Heart right ventricle (tissue), 16 donors: ENCODE results near the gene H6PD. TPM values are rescaled to one million over a fixed set of nuclear protein-coding genes. Genes with fewer than 3 reads are reported as not detected.

ENCODE experiments used
- ATAC-seq, 8 donors: fragments of 200-7000 bp; cut with Tn5 transposase; one replicate each; pipeline ENCODE4 v1.9.1; 2020; ENCODE audit warnings: mild to moderate bottlenecking in 8 of 8, moderate library complexity in 8 of 8, moderate number of reproducible peaks in 1 of 8
- DNase-seq, 2 donors: peaks; one replicate each; pipeline ENCODE4 v3.0.0-alpha.2; 2020
- H3K27ac ChIP-seq, 10 donors: fragments of 200-600 bp; sonication (generic) in 2 of 10; one replicate each; pipeline versions ENCODE4 v1.5.0 to v1.8.0; 2020 to 2022; ENCODE audit warnings: mild to moderate bottlenecking in 3 of 10
- H3K27me3 ChIP-seq, 7 donors: fragments of 200-600 bp; one replicate each; pipeline ENCODE4 v1.8.0; 2021 to 2022; ENCODE audit warnings: mild to moderate bottlenecking in 2 of 7
- H3K36me3 ChIP-seq, 9 donors: fragments of 200-600 bp; sonication (generic) in 1 of 9; one replicate each; pipeline versions ENCODE4 v1.5.0 to v1.8.0; 2020 to 2022; ENCODE audit warnings: mild to moderate bottlenecking in 2 of 9
- H3K4me1 ChIP-seq, 9 donors: fragments of 200-600 bp; sonication (generic) in 1 of 9; one replicate each; pipeline versions ENCODE4 v1.5.0 to v1.8.0; 2020 to 2022; ENCODE audit warnings: mild to moderate bottlenecking in 4 of 9
- H3K4me3 ChIP-seq, 10 donors: fragments of 200-600 bp; sonication (generic) in 2 of 10; one replicate each; pipeline versions ENCODE4 v1.5.0 to v1.8.0; 2020 to 2022; ENCODE audit warnings: mild to moderate bottlenecking in 7 of 10, moderate library complexity in 2 of 10
- H3K9me3 ChIP-seq, 11 donors: fragments of 200-600 bp in 10 of 11; sonication (generic) in 2 of 11; one replicate each; pipeline versions ENCODE4 v1.5.0 to v1.8.0; 2013 to 2022; ENCODE audit warnings: mild to moderate bottlenecking in 2 of 11, control low read depth in 1 of 11, moderate library complexity in 1 of 11
- WGBS, 2 donors: extraction: QIAGEN DNeasy Blood & Tissue Kit; methylation state at CpG; one replicate each; pipeline ENCODE4 v1.1.7; 2013; ENCODE audit warnings: inconsistent platforms in 1 of 2; 5-methylcytosine and 5-hydroxymethylcytosine counted together
- intact Hi-C, 10 donors: fragments of 100-400 bp; cut with DNase I; formaldehyde crosslinking; loops; one replicate each; pipeline versions ENCODE4 v1.11.1 to v1.14.2; 2022
- polyA plus RNA-seq, 2 donors: library from polyadenylated mRNA; stranded (reverse); fragments of 200-250 nt; gene quantifications; one replicate each; pipeline ENCODE4 v1.2.3, GENCODE V29; 2013
- total RNA-seq, 10 donors: library from RNA; stranded (reverse); fragmentation: NEBNext Ultra II Directional in 3 of 10; extraction: Animal tissue kit (Norgen Biotek cat#: 25700) in 3 of 10; gene quantifications; one replicate each; pipeline versions ENCODE4 v1.2.1 to v1.2.4, GENCODE V29; 2021 to 2023
- TF ChIP-seq, protein P1 (sequence below), 9 donors: fragments of 200-600 bp; sonication (generic) in 2 of 9; IDR thresholded peaks; one replicate each; pipeline versions ENCODE4 v1.5.0 to v1.8.0; 2021 to 2022; ENCODE audit warnings: antibody characterized with exemption in 9 of 9, mild to moderate bottlenecking in 5 of 9, moderate library complexity in 1 of 9
- donor health status: Arrhythmogenic right ventricular cardiomyopathy.
- donor health status: ischemic (EF 13 %, LVEDD 7.1; RV severe dilation, severe dysfunction).
- donor health status: healthy with polysubstance abuse.
- donor health status: DM: no; HTN: yes; CAD: no.
- donor health status: DM: no; HTN: no; CAD: no.
- donor health status: ischemic (EF 25% LVEDD 6.9; RV normal size, moderate dysfunction).
- donor health status: ischemic (EF 25% LVEDD 5.7; RV mildly dilated, moderate dysfunction).
- donor health status: healthy.
- donor health status: DM: yes; HTN: yes; CAD: no.
- donor health status: Ischemic cardiomyopathy.
- donor health status: ischemic (EF 35%, LVEDD 5.7; RV mildly dilated, moderate dysfunction).
- donor health status: nonischemic (EF 11% LVEDD 7.7; RV severe dilation, severe dysfunction).
- donor health status: DM: yes; HTN: yes; CAD: no.
- donor health status: PGD.
- donor health status: ischemic (EF 29% LVEDD 5.4; RV normal size, mild dysfunction).
- donor health status: nonischemic (EF 23%, LVEDD 6.1; RV moderate dilation, normal function).

The H6PD gene
- total and polyA plus RNA-seq, 12 donors, result 5.7 to 45.0 (median 28.4) TPM

- Histone ChIP-seq H3K4me1 (no peaks in the 10 kb centered on the region), H3K9me3 (no peaks in the 10 kb centered on the region), H3K27ac (no peak overlapping the region), H3K27me3 (peaks cover 0 to 4% (median 0%) of the 10 kb centered on the region in 7 donors), H3K36me3 (no peaks in the 10 kb centered on the region), H3K4me3 (no peak overlapping the region)
- intact Hi-C loops, result no loop called here
- WGBS, 2 donors, result 85 to 92% methylated on average over 10 of the region's 10 CpGs
- DNase-seq, result no peak
- no peak for ATAC-seq
- TF ChIP-seq, protein P1, sequence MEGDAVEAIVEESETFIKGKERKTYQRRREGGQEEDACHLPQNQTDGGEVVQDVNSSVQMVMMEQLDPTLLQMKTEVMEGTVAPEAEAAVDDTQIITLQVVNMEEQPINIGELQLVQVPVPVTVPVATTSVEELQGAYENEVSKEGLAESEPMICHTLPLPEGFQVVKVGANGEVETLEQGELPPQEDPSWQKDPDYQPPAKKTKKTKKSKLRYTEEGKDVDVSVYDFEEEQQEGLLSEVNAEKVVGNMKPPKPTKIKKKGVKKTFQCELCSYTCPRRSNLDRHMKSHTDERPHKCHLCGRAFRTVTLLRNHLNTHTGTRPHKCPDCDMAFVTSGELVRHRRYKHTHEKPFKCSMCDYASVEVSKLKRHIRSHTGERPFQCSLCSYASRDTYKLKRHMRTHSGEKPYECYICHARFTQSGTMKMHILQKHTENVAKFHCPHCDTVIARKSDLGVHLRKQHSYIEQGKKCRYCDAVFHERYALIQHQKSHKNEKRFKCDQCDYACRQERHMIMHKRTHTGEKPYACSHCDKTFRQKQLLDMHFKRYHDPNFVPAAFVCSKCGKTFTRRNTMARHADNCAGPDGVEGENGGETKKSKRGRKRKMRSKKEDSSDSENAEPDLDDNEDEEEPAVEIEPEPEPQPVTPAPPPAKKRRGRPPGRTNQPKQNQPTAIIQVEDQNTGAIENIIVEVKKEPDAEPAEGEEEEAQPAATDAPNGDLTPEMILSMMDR (IDR thresholded peaks at IDR 0.05), result no peak
These were observed 20.6 kb upstream of the H6PD start for GRCh38 chr1:9213956-9214355.

DNA sequence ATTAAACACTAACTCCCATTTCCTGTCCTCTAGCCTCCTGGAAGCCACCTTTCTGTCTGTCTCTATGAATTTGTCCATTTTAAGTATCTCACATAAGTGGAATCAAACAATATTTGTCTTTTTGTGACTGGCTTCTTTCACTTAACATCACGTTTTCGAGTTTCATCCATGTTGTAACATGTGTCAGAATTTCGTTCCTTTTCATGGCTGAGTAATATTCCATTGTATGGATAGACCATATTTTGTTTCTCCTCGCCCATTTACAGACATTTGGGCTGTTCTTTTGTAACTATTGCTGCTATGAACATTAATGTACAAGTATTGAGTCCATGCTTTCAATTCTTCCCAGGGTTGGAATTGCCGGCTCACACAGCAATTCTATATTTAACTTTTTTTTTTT lies 15.7 kb upstream of the H6PD start:
- TF ChIP-seq, protein P1 (IDR thresholded peaks at IDR 0.05), result no peak
- no peaks in the 10 kb centered on the region for H3K9me3 ChIP-seq
- WGBS, 2 donors, result 72% methylated on average over 5 of the region's 5 CpGs
- intact Hi-C loops, result no loop called here
- H3K4me3 ChIP-seq, result no peak overlapping the region
- H3K36me3 ChIP-seq, result no peaks in the 10 kb centered on the region
- no peaks in the 10 kb centered on the region for H3K27me3 ChIP-seq
- no peaks in the 10 kb centered on the region for H3K4me1 ChIP-seq
- ATAC-seq, result no peak
- no peak overlapping the region for H3K27ac ChIP-seq
- DNase-seq, result no peak

DNA sequence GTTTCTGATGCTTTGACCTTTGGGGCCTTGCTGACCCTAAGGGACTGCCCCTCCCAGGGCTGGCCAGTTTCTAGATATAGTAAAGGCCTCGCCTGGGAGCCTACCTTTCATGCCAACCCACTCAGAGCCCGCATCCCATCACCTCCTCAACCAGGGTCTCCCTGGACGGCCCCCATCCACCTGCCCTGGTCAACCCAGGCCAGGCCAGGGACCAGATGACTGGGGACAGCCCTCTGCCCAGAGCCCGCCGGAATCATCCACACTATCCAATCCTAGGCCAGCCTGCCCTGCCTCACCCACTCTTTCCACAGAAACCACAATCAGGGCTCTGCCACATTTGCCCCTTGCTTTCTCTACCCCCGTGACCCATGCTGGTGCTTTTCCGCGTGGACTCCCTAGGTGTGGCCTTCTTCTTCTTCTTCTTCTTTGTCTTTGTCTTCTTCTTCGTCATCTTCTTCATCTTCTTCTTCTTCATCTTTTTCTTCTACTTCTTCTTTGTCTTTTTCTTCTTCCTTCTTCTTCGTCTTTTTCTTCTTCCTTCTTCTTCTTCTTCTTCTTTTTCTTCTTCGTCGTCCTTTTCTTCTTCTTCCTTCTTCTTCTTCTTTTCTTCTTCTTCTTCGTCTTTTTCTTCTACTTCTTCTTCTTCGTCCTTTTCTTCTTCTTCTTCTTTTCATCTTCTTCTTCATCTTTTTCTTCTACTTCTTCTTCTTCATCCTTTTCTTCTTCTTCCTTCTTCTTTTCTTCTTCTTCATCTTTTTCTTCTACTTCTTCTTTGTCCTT lies 11.5 kb upstream of the H6PD start:
- TF ChIP-seq, protein P1 (IDR thresholded peaks at IDR 0.05), result no peak
- Histone ChIP-seq H3K27ac (no peak overlapping the region), H3K36me3 (no peaks in the 10 kb centered on the region), H3K4me1 (no peaks in the 10 kb centered on the region), H3K4me3 (no peak overlapping the region), H3K9me3 (no peaks in the 10 kb centered on the region), H3K27me3 (no peaks in the 10 kb centered on the region)
- ATAC-seq (no peak), DNase-seq (no peak)
- intact Hi-C loops, result no loop called here
- WGBS, 2 donors, result 87 to 96% methylated on average over 14 of the region's 14 CpGs

DNA sequence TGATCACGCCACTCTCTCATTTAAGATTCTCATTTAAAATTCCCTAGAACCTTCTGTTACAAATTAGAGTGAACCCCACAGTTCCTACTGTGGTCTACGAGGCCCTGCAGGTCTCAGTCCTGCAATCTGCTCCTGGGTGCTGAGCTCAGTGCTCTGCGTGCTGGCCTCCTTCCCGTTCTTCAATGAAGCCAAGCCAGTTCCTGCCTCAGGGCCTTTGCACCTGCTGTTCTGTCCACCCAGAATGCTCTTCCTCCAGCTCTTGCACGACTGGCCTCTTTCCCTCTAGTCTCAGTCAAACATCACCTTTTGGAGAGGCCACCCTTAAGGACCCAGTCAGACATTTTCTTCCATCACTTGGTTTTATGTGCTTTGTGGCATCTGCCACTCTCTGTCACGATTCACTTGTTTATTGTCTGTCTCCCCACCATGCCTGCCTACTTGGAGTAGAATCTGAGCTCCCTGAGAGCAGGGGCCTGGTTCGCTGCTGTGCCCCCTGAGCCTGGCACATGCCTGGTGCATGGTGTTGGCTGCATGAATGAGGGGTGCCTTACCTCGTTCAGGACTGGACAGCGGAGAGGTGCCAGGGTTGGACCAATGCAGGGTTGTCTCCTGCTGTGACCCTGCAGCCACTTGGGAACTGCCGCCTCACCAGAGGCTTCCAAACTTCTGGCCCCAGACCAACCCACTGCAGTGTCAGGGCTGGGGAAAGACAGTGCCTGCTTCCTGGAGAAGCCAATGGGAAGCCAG lies 9.7 kb upstream of the H6PD start:
- 89 to 91% methylated on average over 10 of the region's 10 CpGs for WGBS, 2 donors
- ATAC-seq (no peak), DNase-seq (no peak)
- no peaks in the 10 kb centered on the region for H3K9me3 ChIP-seq
- H3K27me3 ChIP-seq, result no peaks in the 10 kb centered on the region
- TF ChIP-seq, protein P1 (IDR thresholded peaks at IDR 0.05), result no peak
- intact Hi-C loops, result no loop called here
- H3K4me1 ChIP-seq, result no peaks in the 10 kb centered on the region
- no peak overlapping the region for H3K27ac ChIP-seq
- H3K4me3 ChIP-seq, result no peak overlapping the region
- H3K36me3 ChIP-seq, result no peaks in the 10 kb centered on the region
